Fibroblast of lung (primary cell): ENCODE measurements around the gene RELCH.

Experiments
- CTCF ChIP-seq, 2 donors: IDR thresholded peaks in 1 of 2; conservative IDR thresholded peaks in 1 of 2; 1 replicate in 1 of 2; 2 replicates in 1 of 2; pipeline ENCODE4 v1.5.1; 2011 to 2012; ENCODE audit warnings: low read length in 2 of 2, control low read depth in 1 of 2, inconsistent platforms in 1 of 2, low read depth in 1 of 2, mild to moderate bottlenecking in 1 of 2
- EZH2 ChIP-seq: IDR thresholded peaks from 2 replicates; pipeline ENCODE4 v1.5.1; 2012; ENCODE audit warnings: low read length, control low read depth, mild to moderate bottlenecking; ENCODE audit errors: missing control alignments

- TF ChIP-seq CTCF (conservative IDR thresholded peaks at IDR 0.05 in 1 of 2, IDR thresholded peaks at IDR 0.05 in 1 of 2; ENCODE audit: low read depth in 1 of 2, low read length in 2 of 2) (no peak), EZH2 (no peak)
Observed at GRCh38 chr18:62289047-62289446, 102.0 kb downstream of the RELCH start.
